NCI-H1092 (cell line): ENCODE data around the gene SDSL.

Experiments
- DNase-seq: peaks from one replicate; lab custom pipeline; 2025; lab: John Stamatoyannopoulos, UW

SDSL gene

GRCh38 chr12:113468365-113469223 is 46.4 kb downstream of the SDSL start:
- DNase-seq: no peak

GRCh38 chr12:113469224-113469948 is 47.2 kb downstream of the SDSL start:
- DNase-seq: no peak

GRCh38 chr12:113469949-113470743 is 48.0 kb downstream of the SDSL start:
- no peak for DNase-seq

- no peak for DNase-seq
Observed at GRCh38 chr12:113470871-113471618, 48.9 kb downstream of the SDSL start.

GRCh38 chr12:113471619-113472171 is 49.5 kb downstream of the SDSL start, which contains the start of gene LHX5:
Gene LHX5, minus strand, starts transcription at chr12:113471871. Its CDS starts 373 bp downstream, at chr12:113471498.
- DNase-seq: no peak

- DNase-seq: no peak
Observed at GRCh38 chr12:113472191-113473121, 50.3 kb downstream of the SDSL start.

GRCh38 chr12:113473400-113473799 is 51.2 kb downstream of the SDSL start:
- DNase-seq: no peak

- no peak for DNase-seq
Observed at GRCh38 chr12:113473942-113474341, 51.8 kb downstream of the SDSL start.

- no peak for DNase-seq
Observed at GRCh38 chr12:113474635-113475436, 52.7 kb downstream of the SDSL start.

GRCh38 chr12:113475451-113476175 is 53.4 kb downstream of the SDSL start:
- no peak for DNase-seq

GRCh38 chr12:113476176-113476986 is 54.2 kb downstream of the SDSL start:
- no peak for DNase-seq

- no peak for DNase-seq
Observed at GRCh38 chr12:113477171-113477841, 55.1 kb downstream of the SDSL start.

- DNase-seq: no peak
Observed at GRCh38 chr12:113477842-113478215, 55.6 kb downstream of the SDSL start.

GRCh38 chr12:113478351-113479011 is 56.3 kb downstream of the SDSL start:
- DNase-seq: no peak

- DNase-seq: no peak
Observed at GRCh38 chr12:113479216-113479589, 57.0 kb downstream of the SDSL start.

GRCh38 chr12:113479590-113480335 is 57.6 kb downstream of the SDSL start:
- no peak for DNase-seq
